CD4-positive, CD25-positive, alpha-beta regulatory T cell (primary cell): ENCODE results near the gene CHIT1. TPM values are rescaled to one million over a fixed set of nuclear protein-coding genes. Genes with fewer than 3 reads are reported as not detected.
A peak's percentile ranks its signal among the peaks of the same experiment; 100 is the strongest.

ENCODE experiments used
- ATAC-seq, 2 donors: fragments of 150-1000 bp; cut with Tn5 transposase; one replicate each; pipeline ENCODE4 v1.10.0; 2021; ENCODE audit warnings: low read depth in 2 of 2, moderate number of reproducible peaks in 2 of 2, moderate library complexity in 1 of 2
- DNase-seq, 3 donors: peaks; one replicate each; pipeline versions ENCODE4 v3.0.0 to v3.0.0-alpha.2; 2012 to 2022; ENCODE audit warnings: mixed read lengths in 1 of 3
- H3K27ac ChIP-seq: one replicate; pipeline ENCODE4 v1.7.0; 2013; ENCODE audit warnings: mild to moderate bottlenecking, low read length; ENCODE audit not compliant: insufficient read depth, poor library complexity, severe bottlenecking
- H3K27me3 ChIP-seq: one replicate; pipeline ENCODE4 v1.7.0; 2013; ENCODE audit warnings: low read length; ENCODE audit not compliant: control insufficient read depth, insufficient read depth
- H3K36me3 ChIP-seq: one replicate; pipeline ENCODE4 v1.7.0; 2013; ENCODE audit warnings: mild to moderate bottlenecking, low read length, moderate library complexity; ENCODE audit not compliant: control insufficient read depth, insufficient read depth
- H3K4me1 ChIP-seq: 2 replicates; pipeline ENCODE4 v1.7.0; 2013; ENCODE audit warnings: mild to moderate bottlenecking, low read length; ENCODE audit not compliant: insufficient read depth, control insufficient read depth, poor library complexity, severe bottlenecking
- H3K4me3 ChIP-seq: one replicate; pipeline ENCODE4 v1.7.0; 2013; ENCODE audit warnings: low read depth, mild to moderate bottlenecking, low read length, moderate library complexity
- H3K9me3 ChIP-seq, 2 experiments: 1 replicate in 1 of 2; 2 replicates in 1 of 2; pipeline ENCODE4 v1.7.0; 2013; ENCODE audit warnings: low read length in 2 of 2, mild to moderate bottlenecking in 1 of 2, moderate library complexity in 1 of 2; ENCODE audit not compliant: control insufficient read depth in 2 of 2
- H3K27ac Mint-ChIP-seq, 3 donors: one replicate each; pipeline ENCODE4 v1.8.0; 2020 to 2022; ENCODE audit warnings: mild to moderate bottlenecking in 3 of 3, mixed read lengths in 3 of 3, moderate library complexity in 2 of 3
- H3K27me3 Mint-ChIP-seq: one replicate; pipeline ENCODE4 v1.8.0; 2022; ENCODE audit warnings: mild to moderate bottlenecking, mixed read lengths
- H3K36me3 Mint-ChIP-seq: one replicate; pipeline ENCODE4 v1.8.0; 2020; ENCODE audit warnings: mixed read lengths
- H3K4me1 Mint-ChIP-seq, 4 donors: one replicate each; pipeline ENCODE4 v1.8.0; 2020 to 2022; ENCODE audit warnings: mixed read lengths in 4 of 4, mild to moderate bottlenecking in 1 of 4
- H3K4me3 Mint-ChIP-seq, 4 donors: one replicate each; pipeline ENCODE4 v1.8.0; 2020 to 2022; ENCODE audit warnings: mild to moderate bottlenecking in 4 of 4, mixed read lengths in 4 of 4, moderate library complexity in 3 of 4
- H3K9me3 Mint-ChIP-seq, 7 donors: one replicate each; pipeline ENCODE4 v1.8.0; 2020 to 2022; ENCODE audit warnings: mixed read lengths in 7 of 7, mild to moderate bottlenecking in 3 of 7, moderate library complexity in 2 of 7
- polyA plus RNA-seq, 4 donors: library from polyadenylated mRNA; unstranded; fragments of 300-500 nt; fragmentation: Illumina TruSeq; gene quantifications; one replicate each; pipeline ENCODE4 v1.2.3, GENCODE V29; 2021
- total RNA-seq: library from RNA; stranded (reverse); gene quantifications from one replicate; pipeline ENCODE4 v1.2.3, GENCODE V29; 2022

CHIT1 gene
- total and polyA plus RNA-seq, 5 donors from 2014 or later = 0.17 TPM; not detected in 4

DNA sequence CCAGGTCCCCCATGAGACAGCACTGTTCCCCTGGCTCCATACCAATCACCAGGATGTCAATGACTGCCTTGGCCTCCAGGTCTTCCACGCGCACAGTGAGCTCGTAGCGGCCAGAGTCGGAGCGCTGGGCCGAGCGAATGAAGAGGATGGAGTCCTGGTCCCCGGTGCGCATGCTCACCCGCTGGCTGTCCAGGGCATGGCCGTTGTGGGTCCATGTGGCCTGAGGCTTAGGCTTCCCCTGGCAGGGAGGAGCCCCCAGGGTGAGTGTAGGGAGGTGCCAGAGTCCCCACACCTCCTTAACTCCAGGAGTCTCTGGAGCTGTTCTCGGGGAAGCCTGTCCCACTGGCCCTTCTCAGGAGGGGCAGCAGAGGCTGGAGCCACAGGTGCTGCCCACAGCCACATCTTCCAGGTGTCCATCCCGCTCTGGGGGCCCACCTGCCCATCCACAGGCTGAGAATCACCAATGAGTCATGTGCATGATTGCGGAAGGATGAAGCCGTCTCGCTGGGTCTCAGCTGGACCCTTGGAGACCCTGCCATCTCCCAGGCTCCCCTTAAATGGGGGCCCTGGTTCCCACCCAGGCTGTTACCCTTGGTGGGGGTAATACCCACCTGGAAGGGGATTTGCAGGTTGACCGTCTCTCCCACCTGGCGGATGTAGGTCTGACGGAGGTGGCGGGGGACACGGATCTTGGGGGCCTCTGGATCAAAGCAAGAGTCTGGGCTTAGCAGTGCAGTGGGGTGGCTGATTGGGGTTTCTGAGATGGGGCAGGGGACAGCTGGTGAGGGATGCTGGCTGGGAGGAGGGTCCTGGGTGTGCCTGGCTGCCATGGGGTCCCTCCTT is 57.9 kb downstream of the CHIT1 start:
- no peak for ATAC-seq
- H3K27ac ChIP-seq = no peak overlapping the region
- H3K4me3 ChIP-seq = no peak overlapping the region
- H3K36me3 ChIP-seq = no peaks in the 10 kb centered on the region
- Mint-ChIP-seq H3K9me3 (no peaks in the 10 kb centered on the region), H3K27ac (no peak overlapping the region), H3K27me3 (peaks cover 10% of the 10 kb centered on the region), H3K4me1 (no peaks in the 10 kb centered on the region), H3K36me3 (no peaks in the 10 kb centered on the region), H3K4me3 (no peak overlapping the region)
- no peaks in the 10 kb centered on the region for H3K4me1 ChIP-seq
- no peak for DNase-seq
- H3K9me3 ChIP-seq = no peaks in the 10 kb centered on the region
- H3K27me3 ChIP-seq = no peaks in the 10 kb centered on the region

DNA sequence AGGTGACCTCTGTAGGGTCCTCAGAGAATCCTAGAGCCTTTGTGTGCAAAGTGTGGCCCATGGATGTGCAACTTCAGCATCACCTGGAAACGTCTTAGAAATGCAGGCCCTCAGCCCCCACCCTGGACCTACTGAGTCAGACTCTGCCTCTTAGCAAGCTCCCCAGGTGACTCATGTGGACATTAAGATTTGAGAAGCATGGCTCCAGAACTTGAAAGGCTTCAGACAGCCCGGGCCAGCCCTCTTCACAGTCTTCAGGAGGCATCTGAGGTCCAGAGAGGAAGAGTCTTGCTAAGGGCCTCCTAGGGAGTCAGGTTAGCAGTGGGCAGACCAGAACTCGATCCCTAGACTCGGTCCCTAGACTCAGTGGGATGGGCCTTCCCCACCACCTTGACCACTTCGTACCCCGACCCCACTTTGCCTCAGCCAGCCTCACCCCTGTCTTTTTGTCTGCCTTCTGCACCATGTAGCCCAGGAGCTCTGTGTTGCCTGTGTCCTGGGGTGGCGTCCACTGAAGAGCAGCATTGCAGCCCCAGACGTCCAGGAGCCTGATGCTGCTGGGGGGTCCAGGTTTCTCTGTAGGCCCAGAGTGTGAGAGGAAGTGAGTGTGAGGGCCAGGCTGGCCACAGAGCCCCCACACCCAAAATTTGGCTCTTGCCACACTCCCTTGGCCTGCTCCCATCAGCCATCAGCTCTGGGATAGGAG is 58.7 kb downstream of the CHIT1 start:
- no peak overlapping the region for H3K27ac ChIP-seq
- Mint-ChIP-seq H3K27ac (no peak overlapping the region), H3K36me3 (no peaks in the 10 kb centered on the region), H3K9me3 (no peaks in the 10 kb centered on the region), H3K4me1 (no peaks in the 10 kb centered on the region), H3K4me3 (no peak overlapping the region), H3K27me3 (peaks cover 13% of the 10 kb centered on the region)
- no peaks in the 10 kb centered on the region for H3K9me3 ChIP-seq
- no peak overlapping the region for H3K4me3 ChIP-seq
- no peaks in the 10 kb centered on the region for H3K27me3 ChIP-seq
- H3K36me3 ChIP-seq = no peaks in the 10 kb centered on the region
- H3K4me1 ChIP-seq = no peaks in the 10 kb centered on the region
- ATAC-seq = no peak
- DNase-seq = no peak

DNA sequence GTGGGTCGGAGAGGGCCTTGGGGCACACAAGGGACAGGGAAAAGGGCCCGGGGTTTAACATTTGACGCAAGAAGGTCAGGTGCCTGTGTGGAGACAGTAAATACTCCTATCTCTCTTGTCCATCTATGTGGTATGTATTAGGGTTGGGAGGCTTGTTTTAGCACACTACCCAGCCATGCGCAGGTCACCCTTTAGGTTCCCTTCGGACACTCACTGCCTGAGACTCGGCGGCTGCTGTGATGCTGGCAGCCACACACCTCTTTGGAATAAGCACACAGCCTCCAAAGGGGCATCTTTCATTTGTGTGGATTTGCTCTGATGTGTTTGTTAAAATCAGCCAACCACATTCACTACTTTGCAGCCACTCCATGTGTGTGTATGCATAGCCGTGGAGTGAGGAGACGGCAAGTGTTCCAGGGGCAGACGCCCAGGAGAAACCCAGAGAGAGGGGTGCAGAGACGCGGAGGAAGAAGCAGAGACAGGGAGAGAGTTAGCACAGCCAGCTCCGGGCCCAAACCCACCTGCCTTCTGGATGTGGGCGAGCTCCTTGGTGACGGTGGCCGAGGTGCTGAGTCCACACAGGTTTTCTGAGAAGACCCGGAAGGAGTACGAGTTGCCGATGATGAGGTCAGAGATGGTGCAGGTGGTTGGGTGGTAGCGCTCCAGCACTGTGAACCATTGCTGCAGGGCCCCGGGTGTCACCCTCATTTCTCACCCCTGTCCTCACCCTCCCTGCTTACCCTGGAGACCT is 59.5 kb downstream of the CHIT1 start:
- H3K9me3 ChIP-seq = no peaks in the 10 kb centered on the region
- Mint-ChIP-seq H3K27ac (peak overlapping the region in 1 of 3 donors; percentile 9), H3K36me3 (no peaks in the 10 kb centered on the region), H3K9me3 (no peaks in the 10 kb centered on the region), H3K27me3 (peaks cover 14% of the 10 kb centered on the region), H3K4me1 (no peaks in the 10 kb centered on the region), H3K4me3 (no peak overlapping the region)
- no peaks in the 10 kb centered on the region for H3K4me1 ChIP-seq
- H3K4me3 ChIP-seq = no peak overlapping the region
- H3K27me3 ChIP-seq = no peaks in the 10 kb centered on the region
- H3K27ac ChIP-seq = no peak overlapping the region
- ATAC-seq (no peak), DNase-seq (no peak)
- H3K36me3 ChIP-seq = no peaks in the 10 kb centered on the region

DNA sequence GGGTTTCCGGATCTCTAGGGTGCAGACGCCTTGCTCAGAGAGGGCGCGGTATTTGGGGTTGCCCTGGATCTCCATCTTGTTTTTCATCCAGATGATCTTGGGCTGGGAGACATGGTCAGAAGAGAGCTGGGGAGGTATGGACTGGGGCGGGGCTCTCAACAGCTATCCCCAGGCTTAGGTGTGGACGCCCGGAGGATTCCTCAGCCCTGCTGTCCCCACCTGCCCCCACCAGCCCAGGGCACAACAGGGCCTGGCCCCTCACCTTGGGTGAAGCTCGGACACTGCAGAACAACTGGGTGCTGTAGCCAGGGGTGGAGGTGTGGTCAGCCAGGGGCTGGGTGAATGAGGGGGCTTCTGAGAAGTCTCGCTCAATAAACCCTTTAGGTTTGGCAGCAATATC is 60.5 kb downstream of the CHIT1 start:
- Histone ChIP-seq H3K4me3 (no peak overlapping the region), H3K27ac (no peak overlapping the region), H3K9me3 (no peaks in the 10 kb centered on the region), H3K27me3 (no peaks in the 10 kb centered on the region), H3K4me1 (no peaks in the 10 kb centered on the region), H3K36me3 (no peaks in the 10 kb centered on the region)
- DNase-seq = no peak
- H3K27ac Mint-ChIP-seq = no peak overlapping the region
- no peaks in the 10 kb centered on the region for H3K4me1 Mint-ChIP-seq
- no peak overlapping the region for H3K4me3 Mint-ChIP-seq
- no peak for ATAC-seq
- H3K27me3 Mint-ChIP-seq = peaks cover 13% of the 10 kb centered on the region
- H3K9me3 Mint-ChIP-seq = no peaks in the 10 kb centered on the region
- H3K36me3 Mint-ChIP-seq = no peaks in the 10 kb centered on the region

DNA sequence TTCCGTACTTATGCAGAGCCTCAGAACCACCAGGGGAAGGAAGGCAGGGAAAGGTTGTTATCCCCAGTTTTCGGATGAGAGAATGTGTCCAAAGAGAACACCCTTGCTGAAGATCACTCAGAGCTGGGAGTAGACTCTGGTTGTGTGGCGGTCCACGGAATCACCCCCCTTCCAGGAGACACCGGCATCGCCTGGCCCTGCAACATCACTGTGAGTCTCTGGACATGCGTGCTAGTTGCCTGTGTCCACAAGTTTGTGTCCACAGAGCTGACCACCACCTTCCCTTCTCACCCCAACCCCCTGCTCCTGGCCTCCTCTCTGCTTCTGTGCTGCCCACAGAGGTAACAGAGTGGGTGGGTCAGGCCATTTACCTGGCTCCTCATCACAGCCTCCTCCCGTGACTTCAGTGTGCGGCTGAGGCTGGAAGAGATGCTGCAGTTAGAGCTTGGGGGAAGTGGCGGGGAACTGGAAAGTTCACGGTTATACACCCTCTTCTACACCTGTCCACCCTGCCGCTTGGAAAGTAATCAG is 61.2 kb downstream of the CHIT1 start:
- no peak overlapping the region for H3K4me3 Mint-ChIP-seq
- no peaks in the 10 kb centered on the region for H3K4me1 Mint-ChIP-seq
- H3K9me3 Mint-ChIP-seq = no peaks in the 10 kb centered on the region
- no peak overlapping the region for H3K4me3 ChIP-seq
- no peak for DNase-seq
- H3K27me3 ChIP-seq = peaks cover under 1% of the 10 kb centered on the region
- H3K4me1 ChIP-seq = no peaks in the 10 kb centered on the region
- no peak overlapping the region for H3K27ac Mint-ChIP-seq
- ATAC-seq = no peak
- no peak overlapping the region for H3K27ac ChIP-seq
- no peaks in the 10 kb centered on the region for H3K9me3 ChIP-seq
- H3K36me3 Mint-ChIP-seq = no peaks in the 10 kb centered on the region
- H3K27me3 Mint-ChIP-seq = peaks cover 13% of the 10 kb centered on the region
- H3K36me3 ChIP-seq = no peaks in the 10 kb centered on the region

DNA sequence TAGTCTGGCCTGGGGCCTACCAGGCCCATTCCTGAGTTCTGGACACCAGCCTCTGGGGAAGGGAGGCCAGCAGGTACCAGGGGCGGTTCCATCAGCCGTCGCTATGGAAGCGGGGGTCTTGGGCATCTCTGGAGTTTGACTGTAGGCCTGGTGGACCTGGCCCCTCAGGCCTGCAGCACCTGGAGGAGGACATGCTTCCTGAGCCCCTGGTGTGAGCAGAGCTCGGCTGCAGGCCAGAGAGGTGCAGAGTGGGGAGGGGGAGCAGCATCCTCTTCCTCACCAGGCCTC is 61.6 kb downstream of the CHIT1 start:
- H3K27ac ChIP-seq = no peak overlapping the region
- DNase-seq (no peak), ATAC-seq (no peak)
- H3K4me3 Mint-ChIP-seq = no peak overlapping the region
- peaks cover 13% of the 10 kb centered on the region for H3K27me3 Mint-ChIP-seq
- no peaks in the 10 kb centered on the region for H3K4me1 ChIP-seq
- H3K27ac Mint-ChIP-seq = no peak overlapping the region
- H3K9me3 ChIP-seq = no peaks in the 10 kb centered on the region
- H3K9me3 Mint-ChIP-seq = no peaks in the 10 kb centered on the region
- H3K27me3 ChIP-seq = peaks cover 5% of the 10 kb centered on the region
- H3K4me3 ChIP-seq = no peak overlapping the region
- H3K4me1 Mint-ChIP-seq = no peaks in the 10 kb centered on the region
- H3K36me3 Mint-ChIP-seq = no peaks in the 10 kb centered on the region
- no peaks in the 10 kb centered on the region for H3K36me3 ChIP-seq

DNA sequence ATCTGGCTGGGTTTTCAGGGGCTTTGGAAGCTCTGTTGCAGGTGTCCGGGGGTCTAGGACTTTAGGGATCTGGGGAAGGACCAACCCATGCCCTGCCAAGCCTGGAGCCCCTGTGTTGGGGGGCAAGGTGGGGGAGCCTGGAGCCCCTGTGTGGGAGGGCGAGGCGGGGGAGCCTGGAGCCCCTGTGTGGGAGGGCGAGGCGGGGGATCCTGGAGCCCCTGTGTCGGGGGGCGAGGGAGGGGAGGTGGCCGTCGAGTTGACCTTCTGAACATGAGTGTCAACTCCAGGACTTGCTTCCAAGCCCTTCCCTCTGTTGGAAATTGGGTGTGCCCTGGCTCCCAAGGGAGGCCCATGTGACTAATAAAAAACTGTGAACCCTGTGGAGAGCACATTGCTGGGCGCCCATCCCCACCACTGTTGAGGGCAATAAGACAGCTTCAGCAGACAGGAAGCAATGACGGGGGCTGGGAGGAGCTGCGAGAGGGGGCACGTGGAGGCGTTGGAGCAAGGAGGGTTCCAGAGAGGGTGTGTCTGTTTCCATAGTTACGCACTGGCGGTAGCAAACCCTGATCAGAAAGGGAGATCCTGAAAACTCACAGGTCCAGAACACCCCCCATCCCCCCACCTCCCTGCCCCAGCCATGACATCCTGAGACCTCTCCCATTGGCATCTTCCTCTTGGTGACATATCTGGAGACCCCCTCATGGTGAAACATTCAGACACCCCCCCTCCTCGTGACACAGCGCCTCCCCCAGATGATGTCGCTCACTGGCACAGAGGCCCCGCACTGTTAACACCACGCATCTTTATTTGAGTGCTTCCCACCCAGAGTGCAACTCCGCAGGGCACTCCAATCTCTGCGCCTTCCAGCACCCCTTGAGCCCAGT is 62.2 kb downstream of the CHIT1 start:
- peaks cover 6% of the 10 kb centered on the region for H3K27me3 ChIP-seq
- Mint-ChIP-seq H3K36me3 (no peaks in the 10 kb centered on the region), H3K4me3 (no peak overlapping the region), H3K27me3 (peaks cover 13% of the 10 kb centered on the region), H3K4me1 (no peaks in the 10 kb centered on the region), H3K9me3 (no peaks in the 10 kb centered on the region), H3K27ac (peak overlapping the region in 1 of 3 donors; percentile 9)
- peak in 1 of 3 donors; percentile 4 for DNase-seq
- H3K9me3 ChIP-seq = no peaks in the 10 kb centered on the region
- H3K36me3 ChIP-seq = no peaks in the 10 kb centered on the region
- no peak overlapping the region for H3K4me3 ChIP-seq
- no peak overlapping the region for H3K27ac ChIP-seq
- ATAC-seq = no peak
- no peaks in the 10 kb centered on the region for H3K4me1 ChIP-seq
